Measurements from ENCODE around the gene SMIM35. TPM values are rescaled to one million over a fixed set of nuclear protein-coding genes. Genes with fewer than 3 reads are reported as not detected.

SMIM35 gene
- polyA plus RNA-seq, 1 of the 3 experiments (the other 2 are of a cell fraction), result not detected

GRCh38 chr11:118080296-118080695, 6.5 kb downstream of the SMIM35 start:
- Histone ChIP-seq H2AFZ (ENCODE audit: low read depth) (no peak overlapping the region), H4K20me1 (ENCODE audit: insufficient read depth) (no peaks in the 10 kb centered on the region), H3K4me3 (ENCODE audit: low read depth in 2 of 2, low read length in 1 of 2) (no peak overlapping the region), H3K4me2 (no peak overlapping the region), H3K79me2 (ENCODE audit: insufficient read depth) (no peaks in the 10 kb centered on the region), H3F3A (replicated peaks; ENCODE audit: insufficient read depth) (no peaks in the 10 kb centered on the region), H3K9me2 (no peaks in the 10 kb centered on the region), H3K36me3 (replicated peaks in 1 of 2; ENCODE audit: control insufficient read depth in 1 of 2, insufficient read depth in 2 of 2, low read length in 1 of 2) (no peaks in the 10 kb centered on the region), H3K27ac (ENCODE audit: low read depth in 2 of 2, low read length in 1 of 2) (no peak overlapping the region), H3K9ac (no peak overlapping the region), H3K9me3 (no peaks in the 10 kb centered on the region), H3K27me3 (ENCODE audit: insufficient read depth) (peaks cover 19% of the 10 kb centered on the region; the same call in 1 of the 2 replicates), H3K4me1 (ENCODE audit: control insufficient read depth in 1 of 2, insufficient read depth in 2 of 2, low read depth in 1 of 2, low read length in 1 of 2) (no peaks in the 10 kb centered on the region)
- TF ChIP-seq RAD21 (IDR thresholded peaks at IDR 0.05; ENCODE audit: low read length) (no peak), ELF1 (IDR thresholded peaks at IDR 0.05) (no peak), YY1 (IDR thresholded peaks at IDR 0.05; ENCODE audit: low read depth) (no peak), TAF1 (IDR thresholded peaks at IDR 0.05; ENCODE audit: borderline replicate concordance, low read depth, low read length) (no peak), EZH2phosphoT487 (IDR thresholded peaks at IDR 0.05; ENCODE audit: borderline replicate concordance, low read depth) (no peak), RFX5 (IDR thresholded peaks at IDR 0.05; ENCODE audit: low read length) (no peak), GABPA (IDR thresholded peaks at IDR 0.05; ENCODE audit: low read depth) (no peak), SMC3 (IDR thresholded peaks at IDR 0.05; ENCODE audit: low read depth, low read length) (no peak), FOSL2 (IDR thresholded peaks at IDR 0.05; ENCODE audit: borderline replicate concordance, low read depth) (no peak), CHD2 (IDR thresholded peaks at IDR 0.05; ENCODE audit: low read length, partially characterized antibody) (no peak), NRF1 (IDR thresholded peaks at IDR 0.05; ENCODE audit: low read depth, low read length) (no peak), USF1 (IDR thresholded peaks at IDR 0.05; ENCODE audit: borderline replicate concordance, low read depth) (no peak), JUND (IDR thresholded peaks at IDR 0.05) (no peak), POLR2AphosphoS5 (IDR thresholded peaks at IDR 0.05; ENCODE audit: low read depth, low read length) (no peak), NFIC (IDR thresholded peaks at IDR 0.05; ENCODE audit: borderline replicate concordance) (no peak)
- 51% methylated on average over 4 of the region's 5 CpGs for WGBS (ENCODE audit: low lambda C conversion rate)
- DNase-seq, result no peak
- POLR2A ChIA-PET, result no interaction called here
- CTCF ChIA-PET, result interaction anchor here (0.8 to 2.4 kb wide), 7 partner anchors 9 to 273 kb away, joined by 3 to 12 read pairs (median 5); no protein-coding TSS in a partner anchor

- TF ChIP-seq PBX3 (IDR thresholded peaks at IDR 0.05) (no peak), CHD2 (IDR thresholded peaks at IDR 0.05; ENCODE audit: low read length, partially characterized antibody) (no peak)
These were observed 7.3 kb downstream of the SMIM35 start for GRCh38 chr11:118079491-118079890.

More at GRCh38 chr11:118079491-118079890, 7.3 kb downstream of the SMIM35 start:
- no peak for DNase-seq
- H4K20me1 ChIP-seq (ENCODE audit: insufficient read depth), result no peaks in the 10 kb centered on the region
- no peaks in the 10 kb centered on the region for H3K36me3 ChIP-seq (replicated peaks in 1 of 2; ENCODE audit: control insufficient read depth in 1 of 2, insufficient read depth in 2 of 2, low read length in 1 of 2)
- no peak overlapping the region for H2AFZ ChIP-seq (ENCODE audit: low read depth)
- H3K4me1 ChIP-seq (ENCODE audit: control insufficient read depth in 1 of 2, insufficient read depth in 2 of 2, low read depth in 1 of 2, low read length in 1 of 2), result no peaks in the 10 kb centered on the region
- ChIA-PET CTCF (interaction anchor here (1.1 to 2.4 kb wide), 6 partner anchors 8 to 272 kb away, joined by 3 to 12 read pairs (median 5); no protein-coding TSS in a partner anchor), POLR2A (no interaction called here)
- peaks cover 19% of the 10 kb centered on the region; the same call in 1 of the 2 replicates for H3K27me3 ChIP-seq (ENCODE audit: insufficient read depth)
- WGBS (ENCODE audit: low lambda C conversion rate), result 38% methylated on average over 5 of the region's 10 CpGs
- H3K9ac ChIP-seq, result no peak overlapping the region
- H3K79me2 ChIP-seq (ENCODE audit: insufficient read depth), result no peaks in the 10 kb centered on the region
- no peak overlapping the region for H3K27ac ChIP-seq (ENCODE audit: low read depth in 2 of 2, low read length in 1 of 2)
- H3K4me2 ChIP-seq, result no peak overlapping the region
- no peaks in the 10 kb centered on the region for H3K9me3 ChIP-seq
- no peak overlapping the region for H3K4me3 ChIP-seq (ENCODE audit: low read depth in 2 of 2, low read length in 1 of 2)
- no peaks in the 10 kb centered on the region for H3F3A ChIP-seq (replicated peaks; ENCODE audit: insufficient read depth)
- H3K9me2 ChIP-seq, result no peaks in the 10 kb centered on the region

Data from SK-N-SH (cell line).